Karpas-422 (cell line): ENCODE measurements around the gene CD40LG. TPM values are rescaled to one million over a fixed set of nuclear protein-coding genes. Genes with fewer than 3 reads are reported as not detected.

ENCODE experiments used
- DNase-seq: peaks from one replicate; pipeline ENCODE4 v3.0.0-alpha.2; 2015
- H2AFZ ChIP-seq: fragments of 200-600 bp; sonication (generic); 2 replicates; pipeline ENCODE4 v1.6.1; 2014; ENCODE audit warnings: antibody characterized with exemption, low read length, mixed read lengths
- H3K27ac ChIP-seq: fragments of 200-600 bp; sonication (generic); 2 replicates; pipeline ENCODE4 v1.5.1; 2014; ENCODE audit warnings: mild to moderate bottlenecking, low read length, moderate library complexity
- H3K27me3 ChIP-seq: fragments of 200-600 bp; sonication (generic); 2 replicates; pipeline ENCODE4 v1.6.1; 2014; ENCODE audit warnings: low read length, mixed read lengths
- H3K36me3 ChIP-seq: fragments of 200-600 bp; sonication (generic); 2 replicates; pipeline ENCODE4 v1.6.1; 2014; ENCODE audit warnings: low read length, mixed read lengths; ENCODE audit not compliant: insufficient read depth
- H3K4me1 ChIP-seq: fragments of 200-600 bp; sonication (generic); 2 replicates; pipeline ENCODE4 v1.6.1; 2014; ENCODE audit warnings: mild to moderate bottlenecking, low read length, mixed read lengths
- H3K4me2 ChIP-seq: fragments of 200-600 bp; sonication (generic); 2 replicates; pipeline ENCODE4 v1.6.1; 2014; ENCODE audit warnings: low read length, low read depth, mild to moderate bottlenecking; ENCODE audit not compliant: poor library complexity, severe bottlenecking
- H3K4me3 ChIP-seq: fragments of 200-600 bp; sonication (generic); 2 replicates; pipeline ENCODE4 v1.5.1; 2014; ENCODE audit warnings: mild to moderate bottlenecking, antibody characterized with exemption, low read length, mixed read lengths
- H3K79me2 ChIP-seq: fragments of 200-600 bp; sonication (generic); 2 replicates; pipeline ENCODE4 v1.6.1; 2014; ENCODE audit warnings: mild to moderate bottlenecking, low read length, mixed read lengths
- H3K9ac ChIP-seq: fragments of 200-600 bp; sonication (generic); 2 replicates; pipeline ENCODE4 v1.6.0; 2014; ENCODE audit warnings: low read length
- H3K9me2 ChIP-seq: fragments of 200-600 bp; sonication (generic), shearing (Covaris generic); replicated peaks from 2 replicates; pipeline ENCODE4 v1.6.0; 2014; ENCODE audit warnings: mild to moderate bottlenecking, low read length, moderate library complexity; ENCODE audit not compliant: insufficient read depth
- H3K9me3 ChIP-seq: fragments of 300-700, 200-600 bp; sonication (generic); 2 replicates; pipeline ENCODE4 v1.6.1; 2014; ENCODE audit warnings: low read length, mixed read lengths
- H4K20me1 ChIP-seq: fragments of 200-600 bp; sonication (generic); 2 replicates; pipeline ENCODE4 v1.6.1; 2014; ENCODE audit warnings: mild to moderate bottlenecking, antibody characterized with exemption, low read length, low read depth; ENCODE audit not compliant: insufficient read depth
- total RNA-seq: library from RNA; depleted of rRNA; stranded (reverse); fragments of >200 nt; shearing (Covaris generic); gene quantifications from 2 replicates; pipeline ENCODE4 v1.2.3, GENCODE V29; 2014; ENCODE audit warnings: low replicate concordance

Gene CD40LG
- total RNA-seq, 1 experiment from 2014 or later = not detected

DNA sequence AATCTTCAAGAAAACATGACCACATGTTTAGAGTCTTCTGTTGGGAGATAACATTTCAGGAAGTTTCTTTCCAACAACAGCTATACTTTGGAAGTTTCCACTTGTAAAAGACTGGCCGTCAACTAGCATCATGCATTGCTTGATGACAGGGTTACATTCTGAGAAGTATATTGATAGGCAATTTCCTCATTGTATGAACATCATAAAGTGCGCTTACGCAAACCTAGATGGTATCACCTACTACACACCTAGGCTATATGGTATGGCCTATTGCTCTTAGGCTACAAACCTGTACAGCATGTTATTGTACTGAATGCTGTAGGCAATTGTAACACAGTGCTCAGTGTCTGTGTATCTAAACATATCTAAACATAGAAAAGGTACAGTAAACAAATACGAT lies 25.4 kb upstream of the CD40LG start:
- Histone ChIP-seq H3K27ac (no peak overlapping the region), H3K27me3 (no peaks in the 10 kb centered on the region), H4K20me1 (no peaks in the 10 kb centered on the region), H3K4me2 (no peak overlapping the region), H3K4me1 (no peaks in the 10 kb centered on the region), H3K9me2 (no peaks in the 10 kb centered on the region), H3K9me3 (no peaks in the 10 kb centered on the region), H3K79me2 (no peaks in the 10 kb centered on the region), H2AFZ (no peak overlapping the region), H3K4me3 (no peak overlapping the region), H3K36me3 (no peaks in the 10 kb centered on the region), H3K9ac (no peak overlapping the region)
- DNase-seq = no peak

GRCh38 chrX:136623396-136623795 lies 24.6 kb upstream of the CD40LG start:
- Histone ChIP-seq H4K20me1 (no peaks in the 10 kb centered on the region), H3K9me2 (no peaks in the 10 kb centered on the region), H3K4me3 (no peak overlapping the region), H3K27ac (no peak overlapping the region), H3K9ac (no peak overlapping the region), H3K4me2 (no peak overlapping the region), H3K79me2 (no peaks in the 10 kb centered on the region), H2AFZ (no peak overlapping the region), H3K4me1 (no peaks in the 10 kb centered on the region), H3K9me3 (no peaks in the 10 kb centered on the region), H3K36me3 (no peaks in the 10 kb centered on the region), H3K27me3 (no peaks in the 10 kb centered on the region)
- no peak for DNase-seq

DNA sequence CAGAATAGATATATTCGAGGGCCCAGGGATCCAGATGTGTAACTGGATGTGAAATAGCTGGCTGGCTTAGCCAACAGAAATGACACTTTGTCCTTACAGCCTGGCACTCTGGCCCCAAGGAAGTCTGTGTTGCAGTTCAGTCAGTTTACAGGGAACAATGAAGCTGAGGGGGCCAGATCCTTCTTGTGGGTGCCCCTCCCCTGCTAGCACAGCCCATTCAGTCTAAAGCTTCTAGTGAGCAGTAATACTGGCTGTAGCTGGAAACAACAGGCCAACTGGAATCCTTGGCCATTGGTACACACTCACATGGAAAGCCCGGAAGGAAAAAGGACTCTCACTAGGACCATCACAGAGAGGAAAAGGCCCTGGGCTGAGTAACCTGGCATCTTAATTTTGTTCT lies 22.7 kb upstream of the CD40LG start:
- H3K4me3 ChIP-seq = no peak overlapping the region
- no peaks in the 10 kb centered on the region for H3K4me1 ChIP-seq
- H3K27me3 ChIP-seq = no peaks in the 10 kb centered on the region
- no peaks in the 10 kb centered on the region for H3K9me3 ChIP-seq
- H3K9me2 ChIP-seq = no peaks in the 10 kb centered on the region
- H3K9ac ChIP-seq = no peak overlapping the region
- no peak overlapping the region for H3K4me2 ChIP-seq
- no peaks in the 10 kb centered on the region for H4K20me1 ChIP-seq
- no peaks in the 10 kb centered on the region for H3K79me2 ChIP-seq
- no peaks in the 10 kb centered on the region for H3K36me3 ChIP-seq
- H3K27ac ChIP-seq = no peak overlapping the region
- H2AFZ ChIP-seq = no peak overlapping the region
- DNase-seq = no peak

- no peaks in the 10 kb centered on the region for H3K36me3 ChIP-seq
- no peak overlapping the region for H2AFZ ChIP-seq
- no peaks in the 10 kb centered on the region for H3K4me1 ChIP-seq
- H3K4me3 ChIP-seq = no peak overlapping the region
- no peak for DNase-seq
- no peaks in the 10 kb centered on the region for H3K9me3 ChIP-seq
- H3K9me2 ChIP-seq = no peaks in the 10 kb centered on the region
- no peak overlapping the region for H3K9ac ChIP-seq
- no peak overlapping the region for H3K4me2 ChIP-seq
- H3K27ac ChIP-seq = no peak overlapping the region
- H3K27me3 ChIP-seq = no peaks in the 10 kb centered on the region
- H4K20me1 ChIP-seq = no peaks in the 10 kb centered on the region
- H3K79me2 ChIP-seq = no peaks in the 10 kb centered on the region
These were observed 21.7 kb upstream of the CD40LG start for GRCh38 chrX:136626237-136626636.

GRCh38 chrX:136626891-136627290 lies 21.1 kb upstream of the CD40LG start:
- no peak overlapping the region for H2AFZ ChIP-seq
- no peaks in the 10 kb centered on the region for H3K27me3 ChIP-seq
- H3K79me2 ChIP-seq = no peaks in the 10 kb centered on the region
- no peaks in the 10 kb centered on the region for H3K9me3 ChIP-seq
- no peaks in the 10 kb centered on the region for H3K36me3 ChIP-seq
- no peak for DNase-seq
- H3K27ac ChIP-seq = no peak overlapping the region
- H3K4me3 ChIP-seq = no peak overlapping the region
- no peaks in the 10 kb centered on the region for H3K4me1 ChIP-seq
- no peaks in the 10 kb centered on the region for H3K9me2 ChIP-seq
- H4K20me1 ChIP-seq = no peaks in the 10 kb centered on the region
- no peak overlapping the region for H3K4me2 ChIP-seq
- H3K9ac ChIP-seq = no peak overlapping the region

GRCh38 chrX:136627409-136627808 lies 20.5 kb upstream of the CD40LG start:
- no peaks in the 10 kb centered on the region for H3K79me2 ChIP-seq
- no peaks in the 10 kb centered on the region for H3K27me3 ChIP-seq
- H2AFZ ChIP-seq = no peak overlapping the region
- no peak overlapping the region for H3K4me2 ChIP-seq
- no peaks in the 10 kb centered on the region for H3K36me3 ChIP-seq
- no peaks in the 10 kb centered on the region for H4K20me1 ChIP-seq
- no peaks in the 10 kb centered on the region for H3K9me3 ChIP-seq
- H3K4me1 ChIP-seq = no peaks in the 10 kb centered on the region
- H3K9ac ChIP-seq = no peak overlapping the region
- DNase-seq = no peak
- H3K9me2 ChIP-seq = no peaks in the 10 kb centered on the region
- H3K4me3 ChIP-seq = no peak overlapping the region
- H3K27ac ChIP-seq = no peak overlapping the region

DNA sequence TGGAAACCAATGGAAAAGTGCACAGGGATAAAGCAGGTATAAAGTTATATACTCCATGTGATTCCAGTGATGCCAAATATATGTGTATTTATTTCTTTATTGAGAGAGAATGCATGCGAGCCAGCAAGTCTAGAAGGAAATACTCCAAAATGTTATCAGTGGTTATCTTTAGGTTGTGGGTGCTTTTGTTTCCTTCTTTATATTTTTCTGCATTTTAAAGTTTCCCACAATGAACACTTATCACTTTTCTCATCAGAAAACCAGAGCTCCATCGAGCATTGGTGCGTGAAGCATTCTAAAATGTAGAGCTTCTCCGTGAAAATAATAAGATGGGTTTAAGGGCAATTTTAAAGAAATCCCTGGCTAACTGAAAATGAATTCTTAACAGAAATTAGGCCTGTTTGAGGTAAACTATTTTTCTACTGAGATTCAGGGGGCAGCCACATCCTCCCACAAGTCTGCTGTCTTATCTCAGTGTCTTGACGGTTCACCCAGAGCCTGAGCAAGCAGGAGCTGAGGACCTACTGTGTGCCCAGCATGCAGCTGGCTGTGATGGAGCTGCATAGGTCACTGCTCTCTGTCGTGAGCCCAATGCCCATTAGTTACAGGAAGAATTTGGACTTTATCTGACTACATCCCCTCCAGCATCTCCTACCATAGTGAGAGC lies 18.7 kb upstream of the CD40LG start:
- no peak overlapping the region for H2AFZ ChIP-seq
- H3K9ac ChIP-seq = no peak overlapping the region
- H3K9me3 ChIP-seq = no peaks in the 10 kb centered on the region
- no peaks in the 10 kb centered on the region for H4K20me1 ChIP-seq
- H3K27me3 ChIP-seq = no peaks in the 10 kb centered on the region
- no peaks in the 10 kb centered on the region for H3K4me1 ChIP-seq
- no peak overlapping the region for H3K27ac ChIP-seq
- H3K4me2 ChIP-seq = no peak overlapping the region
- no peaks in the 10 kb centered on the region for H3K36me3 ChIP-seq
- no peak for DNase-seq
- no peak overlapping the region for H3K4me3 ChIP-seq
- H3K9me2 ChIP-seq = no peaks in the 10 kb centered on the region
- H3K79me2 ChIP-seq = no peaks in the 10 kb centered on the region

- no peak overlapping the region for H3K4me3 ChIP-seq
- no peaks in the 10 kb centered on the region for H3K36me3 ChIP-seq
- no peaks in the 10 kb centered on the region for H3K9me2 ChIP-seq
- H4K20me1 ChIP-seq = no peaks in the 10 kb centered on the region
- H3K9ac ChIP-seq = no peak overlapping the region
- no peaks in the 10 kb centered on the region for H3K79me2 ChIP-seq
- no peak overlapping the region for H2AFZ ChIP-seq
- H3K27me3 ChIP-seq = no peaks in the 10 kb centered on the region
- H3K9me3 ChIP-seq = no peaks in the 10 kb centered on the region
- no peak overlapping the region for H3K27ac ChIP-seq
- no peak overlapping the region for H3K4me2 ChIP-seq
- H3K4me1 ChIP-seq = no peaks in the 10 kb centered on the region
- DNase-seq = no peak
These were observed 17.1 kb upstream of the CD40LG start for GRCh38 chrX:136630881-136631280.

DNA sequence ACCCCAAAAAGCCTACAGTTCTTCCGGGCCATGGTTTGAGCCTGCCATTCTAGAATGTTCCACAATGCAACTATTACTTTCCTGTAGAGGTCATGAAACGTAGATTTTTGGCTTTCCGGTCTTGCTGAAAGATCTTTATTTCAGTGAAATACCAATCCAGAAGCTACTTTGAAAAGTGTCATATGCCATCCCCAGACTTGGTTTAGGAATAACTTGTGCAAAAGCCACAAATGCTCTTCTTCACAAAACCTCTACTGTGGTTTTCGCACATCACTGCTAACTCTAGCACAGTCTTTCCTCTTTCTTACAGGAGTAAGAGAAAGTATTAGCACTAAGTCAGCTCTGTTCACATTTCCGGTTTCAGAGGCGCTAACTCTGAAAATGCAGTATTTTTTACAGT lies 12.7 kb upstream of the CD40LG start:
- Histone ChIP-seq H3K9ac (no peak overlapping the region), H3K4me3 (no peak overlapping the region), H3K9me2 (no peaks in the 10 kb centered on the region), H3K4me2 (no peak overlapping the region), H3K4me1 (no peaks in the 10 kb centered on the region), H4K20me1 (no peaks in the 10 kb centered on the region), H3K27me3 (no peaks in the 10 kb centered on the region), H3K9me3 (no peaks in the 10 kb centered on the region), H3K36me3 (no peaks in the 10 kb centered on the region), H3K79me2 (no peaks in the 10 kb centered on the region), H2AFZ (no peak overlapping the region), H3K27ac (no peak overlapping the region)
- DNase-seq = no peak
